Heart left ventricle (tissue), 16 donors: ENCODE data around the gene C6orf132. TPM values are rescaled to one million over a fixed set of nuclear protein-coding genes. Genes with fewer than 3 reads are reported as not detected.

Experiments
- ATAC-seq, 4 donors: fragments of 200-7000 bp; cut with Tn5 transposase; one replicate each; pipeline ENCODE4 v1.9.1; 2020 to 2022; ENCODE audit warnings: moderate library complexity in 4 of 4, mild to moderate bottlenecking in 3 of 4, moderate number of reproducible peaks in 1 of 4
- DNase-seq, 5 donors: peaks; one replicate each; pipeline ENCODE4 v3.0.0-alpha.2; 2020
- H3K27ac ChIP-seq, 12 donors: fragments of 200-600 bp; sonication (generic) in 4 of 12; one replicate each; pipeline versions ENCODE4 v1.5.0 to v1.8.0; 2016 to 2022; ENCODE audit warnings: mild to moderate bottlenecking in 2 of 12
- H3K27me3 ChIP-seq, 9 donors: fragments of 200-600 bp; sonication (generic) in 2 of 9; one replicate each; pipeline versions ENCODE4 v1.5.1 to v1.8.0; 2016 to 2022; ENCODE audit warnings: mild to moderate bottlenecking in 3 of 9
- H3K36me3 ChIP-seq, 9 donors: fragments of 200-600 bp; sonication (generic) in 2 of 9; one replicate each; pipeline versions ENCODE4 v1.5.0 to v1.8.0; 2018 to 2022; ENCODE audit warnings: mild to moderate bottlenecking in 2 of 9
- H3K4me1 ChIP-seq, 12 donors: fragments of 200-600 bp; sonication (generic) in 4 of 12; one replicate each; pipeline versions ENCODE4 v1.5.0 to v1.8.0; 2016 to 2022; ENCODE audit warnings: mild to moderate bottlenecking in 3 of 12
- H3K4me3 ChIP-seq, 12 donors: fragments of 200-600 bp; sonication (generic) in 4 of 12; one replicate each; pipeline versions ENCODE4 v1.5.0 to v1.8.0; 2017 to 2022; ENCODE audit warnings: mild to moderate bottlenecking in 9 of 12, moderate library complexity in 4 of 12
- H3K9me3 ChIP-seq, 12 donors: fragments of 200-600 bp; sonication (generic) in 4 of 12; one replicate each; pipeline versions ENCODE4 v1.5.0 to v1.8.0; 2016 to 2022; ENCODE audit warnings: mild to moderate bottlenecking in 1 of 12
- CTCF ChIP-seq, 12 donors: fragments of 200-600 bp; sonication (generic) in 4 of 12; IDR thresholded peaks; one replicate each; pipeline versions ENCODE4 v1.5.0 to v1.8.0; 2018 to 2022; ENCODE audit warnings: antibody characterized with exemption in 12 of 12, mild to moderate bottlenecking in 5 of 12
- POLR2A ChIP-seq, 2 donors: fragments of 450-650 bp; IDR thresholded peaks; one replicate each; pipeline ENCODE4 v1.6.1; 2017; ENCODE audit warnings: antibody characterized with exemption in 2 of 2, mild to moderate bottlenecking in 2 of 2, moderate library complexity in 2 of 2
- WGBS, 4 donors: extraction: QIAGEN DNeasy Blood & Tissue Kit in 2 of 4; methylation state at CpG; one replicate each; pipeline versions ENCODE4 v1.1.5 to v1.1.7; 2013 to 2018; 5-methylcytosine and 5-hydroxymethylcytosine counted together
- intact Hi-C, 10 donors: fragments of 100-400 bp; cut with DNase I; formaldehyde crosslinking; loops; one replicate each; pipeline versions ENCODE4 v1.11.1 to v1.14.2; 2022
- polyA plus RNA-seq, 2 donors: library from polyadenylated mRNA; stranded (reverse); fragments of 200-250 nt; gene quantifications; one replicate each; pipeline ENCODE4 v1.2.3, GENCODE V29; 2013
- total RNA-seq, 9 donors: library from RNA; depleted of rRNA in 2 of 9; stranded (reverse); fragments of >200 nt in 2 of 9; fragmentation: NEBNext Ultra II Directional in 3 of 9; extraction: Animal tissue kit (Norgen Biotek cat#: 25700) in 3 of 9; gene quantifications; one replicate each; pipeline versions ENCODE4 v1.1.0 to v1.2.4, GENCODE V29; 2016 to 2023
- donor health status: ischemic (EF 13 %, LVEDD 7.1; RV severe dilation, severe dysfunction).
- donor health status: healthy with polysubstance abuse.
- donor health status: DM: no; HTN: yes; CAD: no.
- donor health status: DM: no; HTN: no; CAD: no.
- donor health status: ischemic (EF 25% LVEDD 6.9; RV normal size, moderate dysfunction).
- donor health status: ischemic (EF 25% LVEDD 5.7; RV mildly dilated, moderate dysfunction).
- donor health status: healthy.
- donor health status: DM: yes; HTN: yes; CAD: no.
- donor health status: ischemic (EF 35%, LVEDD 5.7; RV mildly dilated, moderate dysfunction).
- donor health status: nonischemic (EF 11% LVEDD 7.7; RV severe dilation, severe dysfunction).
- donor health status: DM: yes; HTN: yes; CAD: no.
- donor health status: PGD.
- donor health status: ischemic (EF 29% LVEDD 5.4; RV normal size, mild dysfunction).
- donor health status: nonischemic (EF 23%, LVEDD 6.1; RV moderate dilation, normal function).

C6orf132 gene
- total and polyA plus RNA-seq, 11 donors, result 0.30 to 5.7 (median 2.2) TPM

GRCh38 chr6:42066156-42066675 is 76.2 kb downstream of the C6orf132 start:
- H3K27me3 ChIP-seq, result no peaks in the 10 kb centered on the region
- peak overlapping the region in 7 of 12 donors; percentile 70 to 91 (median 80) for H3K27ac ChIP-seq
- DNase-seq (no peak), ATAC-seq (no peak)
- no peak overlapping the region for H3K4me3 ChIP-seq
- H3K9me3 ChIP-seq, result no peaks in the 10 kb centered on the region
- no peak for TF ChIP-seq POLR2A (IDR thresholded peaks at IDR 0.05)
- no peak for TF ChIP-seq CTCF (IDR thresholded peaks at IDR 0.05)
- WGBS, 4 donors, result 91 to 94% (median 93%) methylated on average over 9 to 13 of the region's 13 CpGs
- peaks cover 0 to 29% (median 6%) of the 10 kb centered on the region in 12 donors for H3K4me1 ChIP-seq
- intact Hi-C loops, result no loop called here
- H3K36me3 ChIP-seq, result peaks cover 0 to 100% (median 98%) of the 10 kb centered on the region in 9 donors

- no peaks in the 10 kb centered on the region for H3K9me3 ChIP-seq
- H3K4me1 ChIP-seq, result no peaks in the 10 kb centered on the region
- WGBS, 4 donors, result 87 to 97% (median 95%) methylated on average over 5 of the region's 5 CpGs
- DNase-seq (no peak), ATAC-seq (no peak)
- no peak overlapping the region for H3K27ac ChIP-seq
- H3K27me3 ChIP-seq, result no peaks in the 10 kb centered on the region
- intact Hi-C loops, result no loop called here
- TF ChIP-seq POLR2A (IDR thresholded peaks at IDR 0.05) (no peak), CTCF (IDR thresholded peaks at IDR 0.05) (no peak)
- peaks cover 5 to 100% (median 99%) of the 10 kb centered on the region in 9 donors for H3K36me3 ChIP-seq
- no peak overlapping the region for H3K4me3 ChIP-seq
Observed at GRCh38 chr6:42059743-42060142, 82.7 kb downstream of the C6orf132 start.

GRCh38 chr6:42053601-42054000 is 88.8 kb downstream of the C6orf132 start:
- Histone ChIP-seq H3K4me3 (no peak overlapping the region), H3K36me3 (peaks cover 5 to 72% (median 67%) of the 10 kb centered on the region in 9 donors), H3K27ac (no peak overlapping the region), H3K9me3 (no peaks in the 10 kb centered on the region), H3K4me1 (peaks cover 0 to 48% (median 26%) of the 10 kb centered on the region in 12 donors), H3K27me3 (no peaks in the 10 kb centered on the region)
- no peak for DNase-seq
- intact Hi-C loops, result no loop called here
- TF ChIP-seq CTCF (IDR thresholded peaks at IDR 0.05) (no peak), POLR2A (IDR thresholded peaks at IDR 0.05) (no peak)
- no peak for ATAC-seq

GRCh38 chr6:42051268-42051653 is 91.2 kb downstream of the C6orf132 start:
- no peak for ATAC-seq
- Histone ChIP-seq H3K27ac (peak overlapping the region in 7 of 12 donors; percentile 90 to 98 (median 94)), H3K9me3 (no peaks in the 10 kb centered on the region), H3K4me3 (peak overlapping the region; percentile 47 to 86 (median 72)), H3K27me3 (no peaks in the 10 kb centered on the region), H3K36me3 (peaks cover 3 to 48% (median 43%) of the 10 kb centered on the region in 9 donors), H3K4me1 (peaks cover 3 to 70% (median 42%) of the 10 kb centered on the region in 12 donors)
- 24 to 36% (median 27%) methylated on average over 8 of the region's 8 CpGs for WGBS, 4 donors
- intact Hi-C loops, result no loop called here
- DNase-seq, result no peak
- TF ChIP-seq POLR2A (IDR thresholded peaks at IDR 0.05), result no peak
- no peak for TF ChIP-seq CTCF (IDR thresholded peaks at IDR 0.05)

Other genes starting within 250 kb of the C6orf132 start
- 1 to 10 TPM; 1.2 to 3.4 (median 2.4) TPM for gene USP49, start 247.2 kb downstream of the C6orf132 start, total RNA-seq
- gene USP49, start 247.2 kb downstream of the C6orf132 start, polyA plus RNA-seq, result 1 to 10 TPM in 1 of 2 donors, under 1 TPM in 1; 0.87 to 1.1 TPM
- gene MED20, start 221.5 kb downstream of the C6orf132 start, total RNA-seq, result 10 to 100 TPM; 13.5 to 25.5 (median 16.9) TPM
- gene MED20, start 221.5 kb downstream of the C6orf132 start, polyA plus RNA-seq, result 10 to 100 TPM in 1 of 2 donors, 1 to 10 TPM in 1; 9.3 to 18.5 TPM
- gene BYSL, start 221.1 kb downstream of the C6orf132 start, total RNA-seq, result 10 to 100 TPM in 4 of 9 donors, 1 to 10 TPM in 5; 4.5 to 15.3 (median 9.2) TPM
- 10 to 100 TPM in 1 of 2 donors, 1 to 10 TPM in 1; 5.0 to 26.3 TPM for gene BYSL, start 221.1 kb downstream of the C6orf132 start, polyA plus RNA-seq
- 100 to 1,000 TPM in 2 of 9 donors, 10 to 100 TPM in 7; 33.9 to 116 (median 46.2) TPM for gene CCND3, start 200.8 kb downstream of the C6orf132 start, total RNA-seq
- gene CCND3, start 200.8 kb downstream of the C6orf132 start, polyA plus RNA-seq, result 10 to 100 TPM; 47.1 to 78.1 TPM
- 10 to 100 TPM; 24.4 to 38.7 (median 28.4) TPM for gene TAF8, start 92.1 kb downstream of the C6orf132 start, total RNA-seq
- gene TAF8, start 92.1 kb downstream of the C6orf132 start, polyA plus RNA-seq, result 10 to 100 TPM; 18.5 to 24.7 TPM
- under 1 TPM in 3 of 9 donors, not detected in 6; 0.13 to 0.28 (median 0.19) TPM for gene GUCA1A, start 30.7 kb upstream of the C6orf132 start, total RNA-seq
- not detected for gene GUCA1A, start 30.7 kb upstream of the C6orf132 start, polyA plus RNA-seq
- gene GUCA1B, start 52.3 kb upstream of the C6orf132 start, total RNA-seq, result 1 to 10 TPM in 6 of 9 donors, under 1 TPM in 1, not detected in 2; 0.37 to 2.4 (median 1.5) TPM
- under 1 TPM; 0.15 to 0.18 TPM for gene GUCA1B, start 52.3 kb upstream of the C6orf132 start, polyA plus RNA-seq
- 10 to 100 TPM; 47.5 to 73.5 (median 57.3) TPM for gene MRPS10, start 75.2 kb upstream of the C6orf132 start, total RNA-seq
- 10 to 100 TPM; 36.9 to 44.3 TPM for gene MRPS10, start 75.2 kb upstream of the C6orf132 start, polyA plus RNA-seq